HG03558 (cell line): Measurements from ENCODE around the gene SMARCD2.

Experiments
- ATAC-seq: cut with Tn5 transposase; IDR thresholded peaks from one replicate; pipeline ENCODE4 v1.9.1; 2021; ENCODE audit warnings: moderate number of reproducible peaks; ENCODE audit not compliant: unreplicated experiment; ENCODE audit errors: extremely low read depth

SMARCD2 gene

GRCh38 chr17:63833741-63834373 is 8.6 kb downstream of the SMARCD2 start:
- no peak for ATAC-seq

DNA sequence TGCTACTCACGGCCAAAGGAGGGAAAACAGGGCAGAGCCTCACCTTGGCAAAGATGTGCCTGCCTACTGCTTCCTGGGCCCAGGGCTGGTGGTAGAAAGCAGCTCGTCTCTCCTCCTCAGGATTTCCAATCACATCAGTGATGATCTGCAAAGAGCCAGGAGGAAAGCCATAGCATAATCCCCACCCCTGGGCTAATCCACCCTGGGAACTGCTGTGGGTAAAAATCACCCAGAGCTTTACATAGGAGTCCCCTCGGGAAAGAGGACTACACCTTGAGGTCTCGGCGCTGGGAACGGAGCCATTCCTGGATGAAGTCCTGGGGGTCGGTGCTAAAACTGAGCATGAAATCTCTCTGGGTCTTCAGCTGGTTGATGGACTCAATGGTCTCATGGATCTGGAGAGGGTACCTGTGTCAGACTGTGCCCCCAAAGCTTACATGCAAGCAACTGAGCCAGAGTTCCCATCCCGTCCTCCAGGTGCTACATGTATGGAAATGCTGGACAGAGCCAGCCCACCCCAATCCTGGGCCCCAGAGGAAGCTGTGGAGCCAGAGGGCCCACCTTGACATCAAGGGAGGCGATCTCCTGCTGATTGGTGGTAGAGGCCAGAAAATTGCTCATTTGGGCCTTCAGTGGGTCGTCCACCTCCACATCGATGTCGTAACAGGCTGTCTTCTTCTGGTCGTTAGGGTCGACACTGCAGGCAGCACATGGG is 9.3 kb downstream of the SMARCD2 start:
- no peak for ATAC-seq

DNA sequence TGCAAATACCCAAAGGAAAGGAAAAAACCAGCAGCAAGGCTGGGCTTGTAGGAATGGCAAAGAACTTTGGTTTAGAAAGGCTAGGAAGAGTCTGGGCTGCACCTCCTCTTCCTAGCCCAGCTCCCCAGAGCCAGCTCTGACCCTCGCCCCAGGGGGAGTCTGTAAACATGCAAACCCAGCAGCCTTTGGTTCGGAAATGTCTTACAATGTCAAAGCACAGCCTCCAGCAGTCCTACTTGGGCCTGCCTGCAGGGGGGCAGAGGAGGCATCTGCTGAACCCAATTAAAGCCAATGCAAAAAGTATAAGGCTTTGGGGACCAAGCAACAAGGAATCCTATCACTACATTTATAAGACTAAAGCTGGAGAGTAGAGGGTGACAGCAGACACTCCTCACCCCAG is 10.0 kb downstream of the SMARCD2 start:
- ATAC-seq: no peak

GRCh38 chr17:63832014-63832413 is 10.5 kb downstream of the SMARCD2 start:
- no peak for ATAC-seq

- no peak for ATAC-seq
These were observed 11.0 kb downstream of the SMARCD2 start for GRCh38 chr17:63831505-63831904.

GRCh38 chr17:63830904-63831491 is 11.5 kb downstream of the SMARCD2 start:
- no peak for ATAC-seq

GRCh38 chr17:63830278-63830677 is 12.2 kb downstream of the SMARCD2 start:
- no peak for ATAC-seq

- ATAC-seq: no peak
These were observed 13.5 kb downstream of the SMARCD2 start for GRCh38 chr17:63828936-63829335.

GRCh38 chr17:63827801-63828221 is 14.7 kb downstream of the SMARCD2 start:
- no peak for ATAC-seq

DNA sequence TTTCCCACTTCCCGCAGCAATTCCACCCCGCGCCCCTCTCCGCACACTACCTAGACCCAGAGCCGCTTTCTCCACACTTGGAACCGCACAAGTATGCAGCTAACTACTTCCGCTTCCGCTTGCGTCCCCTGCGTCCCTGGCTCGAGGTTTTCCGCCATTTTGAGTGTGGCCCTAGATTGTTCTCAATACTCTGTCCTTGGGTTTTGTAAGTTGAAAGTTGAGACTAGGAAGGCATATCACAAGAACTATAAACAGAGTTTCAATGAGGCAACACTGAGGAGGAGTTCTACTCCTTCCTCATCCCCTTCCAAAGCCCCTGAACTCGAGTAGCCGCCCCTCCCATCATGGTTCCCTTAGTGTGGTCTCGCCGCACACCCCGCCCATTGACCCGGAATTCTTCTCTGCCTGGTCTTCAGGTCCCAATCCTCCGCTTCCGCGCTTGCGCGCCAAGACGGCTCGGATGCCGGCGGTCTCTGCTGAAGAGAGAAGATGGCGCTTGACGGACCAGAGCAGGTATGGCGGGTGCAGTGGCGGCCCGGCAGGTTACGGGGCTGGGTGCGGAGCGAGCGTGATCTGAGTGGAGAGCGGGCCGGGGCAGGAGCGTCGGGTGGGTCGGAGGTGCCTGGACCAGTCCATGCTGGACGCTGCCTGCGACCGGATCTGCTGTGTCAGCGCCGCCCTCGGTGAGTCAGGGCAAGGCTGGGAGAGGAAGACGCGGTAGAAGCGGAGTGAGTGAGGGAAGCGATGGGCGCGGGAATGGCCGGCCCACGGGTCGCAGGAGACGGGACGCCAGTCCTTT is 15.3 kb downstream of the SMARCD2 start, which contains the start of the genes FTSJ3 and PSMC5:
FTSJ3 (minus strand) TSS at position 662 of the 799 bp plus-strand sequence. CDS start 761 bp downstream, outside the sequence.
PSMC5 (plus strand) TSS at position 430 of the 799 bp plus-strand sequence; CDS start at position 490, 60 bp downstream.
- ATAC-seq: peak; percentile 68

DNA sequence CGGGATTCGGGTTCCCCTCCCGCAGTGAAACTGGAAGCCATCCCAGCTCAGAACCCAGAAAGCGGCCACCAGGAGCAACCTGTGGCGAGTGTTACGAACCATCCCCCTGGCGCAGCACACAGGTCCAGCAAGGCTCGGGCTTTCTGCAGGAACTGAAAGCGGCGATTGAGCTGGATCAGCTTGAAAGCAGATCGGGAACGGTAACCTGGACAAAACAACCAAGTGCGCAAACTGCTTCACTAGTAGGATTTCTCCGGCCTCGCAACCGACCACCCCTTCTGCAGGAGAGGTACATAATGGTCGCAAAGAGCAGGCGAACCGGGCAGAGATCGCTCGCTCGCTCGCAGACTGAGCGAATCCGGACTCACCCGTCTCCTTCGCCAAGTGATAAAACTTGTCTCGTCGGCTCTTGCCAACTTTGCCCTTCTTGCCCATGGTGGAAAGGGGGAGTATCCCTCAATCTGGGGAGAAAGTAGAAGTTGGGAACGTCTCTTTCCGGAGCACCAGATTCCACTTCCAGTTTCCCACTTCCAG is 15.9 kb downstream of the SMARCD2 start:
- no peak for ATAC-seq

DNA sequence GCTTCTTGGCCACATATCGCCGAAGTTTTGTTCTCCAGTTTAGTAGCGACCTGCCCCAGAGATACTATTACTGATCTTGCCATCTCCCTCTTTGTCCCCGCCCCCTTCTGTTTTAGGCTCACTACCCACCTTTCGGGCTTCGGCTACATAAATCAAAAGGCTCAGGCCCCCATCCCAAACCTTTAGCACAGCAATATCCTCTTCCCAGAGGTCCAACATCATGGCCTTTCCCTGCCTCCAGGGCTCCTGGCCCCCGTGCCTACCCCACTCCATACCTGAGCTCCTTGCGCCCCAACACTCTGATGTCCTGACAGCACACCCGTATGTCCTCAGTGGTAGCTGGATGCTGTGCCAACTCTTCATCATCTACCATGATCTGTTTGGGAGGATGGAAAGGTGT is 18.1 kb downstream of the SMARCD2 start:
- no peak for ATAC-seq

DNA sequence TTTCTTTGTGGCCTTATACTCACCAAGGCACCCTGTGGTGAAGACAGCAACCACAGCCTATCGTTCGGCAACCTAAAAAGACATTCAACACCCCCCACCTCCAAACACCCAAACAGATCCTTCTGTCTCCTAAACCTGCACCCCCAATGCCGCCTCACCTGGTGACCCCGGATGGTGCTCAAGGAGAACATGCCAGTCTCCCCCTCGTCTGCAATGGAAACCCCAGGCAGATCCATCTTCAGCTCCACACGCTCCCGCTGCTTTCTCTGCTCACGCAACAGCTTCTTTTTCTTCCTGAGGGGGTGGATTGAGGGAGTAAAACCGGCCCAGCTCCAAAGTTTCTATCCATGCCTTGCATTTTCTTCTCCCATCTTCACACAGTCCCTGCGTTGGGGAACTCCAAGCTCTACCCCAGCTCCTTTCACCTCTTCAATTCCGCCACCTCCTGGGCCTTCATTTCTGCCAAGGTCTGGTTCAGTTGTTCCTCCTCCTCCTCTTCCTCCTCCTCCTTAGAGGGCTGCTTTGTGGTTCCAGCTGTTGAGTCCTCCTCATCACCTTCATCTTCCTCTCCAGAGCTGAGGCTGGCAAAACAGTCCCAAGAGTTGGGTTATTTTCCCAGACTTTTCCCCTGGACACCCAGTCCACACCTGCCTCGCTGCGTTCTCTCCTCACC is 18.7 kb downstream of the SMARCD2 start:
- ATAC-seq: no peak

DNA sequence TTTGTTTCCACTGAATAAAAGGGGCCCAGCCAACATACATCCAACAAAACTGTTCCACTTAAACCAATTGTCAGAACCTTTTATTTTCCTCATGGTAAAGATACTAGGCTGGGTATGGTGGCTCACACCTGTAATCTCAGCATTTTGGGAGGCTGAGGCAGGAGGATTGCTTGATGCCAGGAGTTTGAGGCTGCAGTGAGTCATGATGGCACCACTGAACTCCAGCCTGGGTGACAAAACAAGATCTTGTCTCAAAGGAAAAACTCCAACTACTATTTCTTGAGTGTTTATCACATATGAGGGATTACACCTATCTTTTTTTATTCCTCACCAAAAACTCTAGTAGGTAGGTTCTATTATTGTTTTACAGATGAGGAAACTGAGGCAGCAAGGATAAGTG is 19.9 kb downstream of the SMARCD2 start:
- ATAC-seq: no peak

- no peak for ATAC-seq
These were observed 20.7 kb downstream of the SMARCD2 start for GRCh38 chr17:63821804-63822203.

GRCh38 chr17:63820963-63821561 is 21.4 kb downstream of the SMARCD2 start:
- no peak for ATAC-seq

- no peak for ATAC-seq
These were observed 22.6 kb downstream of the SMARCD2 start for GRCh38 chr17:63819585-63820537.

- ATAC-seq: no peak
These were observed 23.4 kb downstream of the SMARCD2 start for GRCh38 chr17:63819131-63819530.
